HG02943 (cell line): ENCODE data around the gene MRS2.
"Not testable (repeated sequence)": the region's sequence is repeated elsewhere in the genome, so short reads cannot be mapped to it uniquely, and the experiment has no call there.

Source experiments
- ATAC-seq: cut with Tn5 transposase; IDR thresholded peaks from one replicate; pipeline ENCODE4 v1.9.1; 2021; ENCODE audit warnings: mild to moderate bottlenecking, low read depth, moderate library complexity; ENCODE audit not compliant: unreplicated experiment

Gene MRS2, protein sequence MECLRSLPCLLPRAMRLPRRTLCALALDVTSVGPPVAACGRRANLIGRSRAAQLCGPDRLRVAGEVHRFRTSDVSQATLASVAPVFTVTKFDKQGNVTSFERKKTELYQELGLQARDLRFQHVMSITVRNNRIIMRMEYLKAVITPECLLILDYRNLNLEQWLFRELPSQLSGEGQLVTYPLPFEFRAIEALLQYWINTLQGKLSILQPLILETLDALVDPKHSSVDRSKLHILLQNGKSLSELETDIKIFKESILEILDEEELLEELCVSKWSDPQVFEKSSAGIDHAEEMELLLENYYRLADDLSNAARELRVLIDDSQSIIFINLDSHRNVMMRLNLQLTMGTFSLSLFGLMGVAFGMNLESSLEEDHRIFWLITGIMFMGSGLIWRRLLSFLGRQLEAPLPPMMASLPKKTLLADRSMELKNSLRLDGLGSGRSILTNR

DNA sequence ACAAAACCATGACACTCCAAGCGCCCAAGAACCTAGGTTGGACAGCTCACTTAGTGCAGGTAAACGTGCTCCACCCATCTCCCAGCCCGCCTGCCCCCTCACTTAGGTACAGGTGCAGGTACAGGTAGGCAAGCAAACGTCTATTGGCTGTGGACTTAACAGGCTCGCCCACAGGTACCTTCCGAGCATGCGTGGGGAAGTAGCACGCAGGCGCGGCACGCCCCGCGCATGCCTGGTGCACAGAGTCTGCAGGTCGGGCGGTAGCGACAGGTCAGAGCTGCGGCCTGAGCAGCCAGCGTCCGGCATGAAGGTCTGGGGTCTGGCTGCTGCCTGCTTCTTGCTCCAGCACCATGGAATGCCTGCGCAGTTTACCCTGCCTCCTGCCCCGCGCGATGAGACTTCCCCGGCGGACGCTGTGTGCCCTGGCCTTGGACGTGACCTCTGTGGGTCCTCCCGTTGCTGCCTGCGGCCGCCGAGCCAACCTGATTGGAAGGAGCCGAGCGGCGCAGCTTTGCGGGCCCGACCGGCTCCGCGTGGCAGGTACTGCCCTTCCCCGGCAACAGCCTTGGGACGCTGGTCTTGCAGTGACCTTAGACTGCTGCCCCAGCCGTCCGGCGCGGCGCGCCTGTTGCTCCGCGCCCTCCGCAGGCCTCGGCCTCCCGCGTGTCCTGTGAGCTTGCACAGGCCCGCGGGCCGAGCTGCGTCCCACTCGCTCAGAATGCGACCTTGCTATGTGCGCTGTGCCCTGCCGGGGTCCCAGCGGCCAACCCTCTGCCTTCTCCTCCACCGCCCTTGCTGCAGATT lies at the start of gene MRS2:
MRS2 (plus strand) TSS at position 240 of the 804 bp plus-strand sequence; CDS start at position 351, 111 bp downstream.
- ATAC-seq = peak; percentile 92

DNA sequence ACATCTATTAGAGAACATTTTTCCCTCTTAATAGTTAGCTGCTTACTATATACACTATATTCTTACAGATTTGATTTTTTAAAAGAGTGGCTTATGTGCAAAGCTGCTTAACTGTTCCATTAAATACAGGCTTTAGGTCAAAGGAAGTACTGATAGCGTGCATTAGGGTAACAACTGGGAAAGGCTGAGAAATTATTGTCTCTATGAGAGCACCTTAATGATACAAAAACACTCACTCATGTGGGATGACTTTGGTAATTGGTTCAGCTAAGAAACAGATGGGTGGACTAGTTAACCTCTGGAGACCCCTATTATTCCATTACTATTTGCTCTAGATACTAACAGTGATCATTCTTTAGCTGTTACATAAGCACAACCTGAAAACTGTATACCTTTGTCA lies 48.9 kb upstream of the MRS2 start:
- no peak for ATAC-seq

DNA sequence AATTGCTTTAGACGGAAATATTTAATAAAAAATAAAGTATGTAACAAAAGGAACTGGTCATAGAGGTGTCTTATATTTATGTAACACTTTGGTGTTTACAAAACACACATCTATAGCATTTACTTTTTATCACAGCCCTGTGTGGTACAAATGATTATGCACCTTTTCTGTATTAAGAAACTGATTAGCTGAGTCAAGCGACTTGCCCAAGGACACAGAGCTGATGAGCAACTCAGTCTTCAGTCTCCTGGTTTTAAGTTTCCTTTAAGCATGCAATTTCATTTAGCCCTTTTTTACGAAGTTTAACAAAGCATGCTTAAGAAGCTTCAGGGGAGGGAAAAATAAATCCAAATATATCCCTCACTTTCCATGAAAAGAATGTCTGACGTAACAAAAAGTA lies 47.3 kb upstream of the MRS2 start:
- no peak for ATAC-seq

DNA sequence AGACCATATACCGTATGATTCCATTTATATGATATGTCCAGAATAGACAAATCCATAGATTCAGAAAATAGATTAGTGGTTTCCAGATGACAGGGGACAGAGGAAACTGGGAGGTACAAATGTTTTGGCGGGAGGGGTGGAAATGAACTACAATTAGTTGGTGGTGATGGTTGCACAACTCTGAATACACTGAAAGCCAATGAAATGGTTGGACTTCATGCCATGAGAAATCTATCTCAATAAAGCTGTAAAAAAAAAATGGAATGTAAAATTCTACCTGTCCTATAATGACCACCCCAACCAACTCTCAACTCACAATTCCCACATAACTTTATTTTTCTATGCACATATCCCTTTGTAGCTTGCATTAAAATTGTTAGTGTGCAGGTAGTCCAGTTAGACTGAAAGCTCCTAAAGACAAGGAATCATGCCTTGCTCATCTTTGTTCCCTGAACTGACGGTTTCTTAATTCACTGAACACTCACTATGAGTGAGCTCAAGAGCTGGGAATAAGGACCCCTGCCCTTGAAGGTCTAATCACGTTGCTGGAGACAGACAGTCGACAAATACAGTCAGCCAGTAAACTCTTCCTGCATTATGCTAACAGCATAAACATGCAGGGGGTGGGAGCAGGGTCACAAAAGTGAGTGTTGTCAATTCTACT lies 46.3 kb upstream of the MRS2 start:
- no peak for ATAC-seq

DNA sequence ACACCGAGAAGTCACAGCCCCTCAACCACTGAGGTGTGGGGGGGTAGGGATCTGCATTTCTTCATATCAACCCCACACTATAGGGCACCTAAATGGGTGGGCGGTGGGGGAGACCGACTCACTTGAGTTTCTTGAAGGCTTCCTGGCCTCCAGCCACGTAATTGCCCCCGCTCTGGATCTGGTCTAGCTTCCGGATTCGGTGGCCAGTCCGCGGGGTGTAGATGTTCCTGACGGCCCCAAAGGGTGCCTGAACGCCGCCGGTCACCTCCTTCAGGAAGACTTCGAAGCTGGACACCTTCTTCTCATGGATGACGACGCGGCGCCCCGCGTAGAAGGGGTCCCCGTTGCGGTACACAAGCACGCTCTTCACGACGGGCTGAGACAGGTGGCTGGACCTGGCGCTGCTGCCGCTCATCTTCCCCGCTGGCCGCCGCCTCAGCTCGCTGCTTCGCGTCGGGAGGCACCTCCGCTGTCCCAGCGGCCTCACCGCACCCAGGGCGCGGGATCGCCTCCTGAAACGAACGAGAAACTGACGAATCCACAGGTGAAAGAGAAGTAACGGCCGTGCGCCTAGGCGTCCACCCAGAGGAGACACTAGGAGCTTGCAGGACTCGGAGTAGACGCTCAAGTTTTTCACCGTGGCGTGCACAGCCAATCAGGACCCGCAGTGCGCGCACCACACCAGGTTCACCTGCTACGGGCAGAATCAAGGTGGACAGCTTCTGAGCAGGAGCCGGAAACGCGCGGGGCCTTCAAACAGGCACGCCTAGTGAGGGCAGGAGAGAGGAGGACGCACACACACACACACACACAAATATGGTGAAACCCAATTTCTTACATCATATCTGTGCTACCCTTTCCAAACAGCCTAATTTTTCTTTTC lies 45.2 kb upstream of the MRS2 start, which contains the start of gene DCDC2:
DCDC2 (minus strand) TSS at position 724 of the 883 bp plus-strand sequence; CDS start at position 415, 309 bp downstream.
- ATAC-seq = no peak

DNA sequence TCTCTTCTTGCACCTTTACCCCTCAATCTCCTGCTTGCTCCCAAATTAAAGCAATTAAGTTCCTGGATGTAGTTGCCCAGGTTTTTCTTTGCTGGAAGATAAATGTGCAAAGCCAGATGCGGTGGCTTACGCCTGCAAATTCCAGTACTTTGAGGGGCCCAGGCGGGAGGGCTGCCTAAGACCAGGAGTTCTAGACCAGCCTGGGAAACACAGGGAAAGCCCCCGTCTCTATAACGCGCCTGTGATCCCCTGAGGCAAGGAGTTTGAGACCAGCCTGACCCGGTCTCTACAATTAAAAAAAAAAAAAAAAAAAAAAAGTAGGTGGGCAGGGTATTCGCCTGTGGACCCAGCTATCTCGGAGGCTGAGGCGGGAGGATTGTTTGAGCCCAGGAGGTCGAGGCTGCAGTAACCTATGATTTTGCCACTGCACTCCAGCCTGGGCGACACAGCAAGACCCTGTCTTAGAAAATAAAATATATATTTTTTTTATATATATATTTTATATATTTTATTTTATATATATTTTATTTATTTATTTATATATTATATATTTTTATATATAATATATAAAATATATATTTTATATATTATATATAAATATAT lies 44.4 kb upstream of the MRS2 start:
- ATAC-seq = no peak

DNA sequence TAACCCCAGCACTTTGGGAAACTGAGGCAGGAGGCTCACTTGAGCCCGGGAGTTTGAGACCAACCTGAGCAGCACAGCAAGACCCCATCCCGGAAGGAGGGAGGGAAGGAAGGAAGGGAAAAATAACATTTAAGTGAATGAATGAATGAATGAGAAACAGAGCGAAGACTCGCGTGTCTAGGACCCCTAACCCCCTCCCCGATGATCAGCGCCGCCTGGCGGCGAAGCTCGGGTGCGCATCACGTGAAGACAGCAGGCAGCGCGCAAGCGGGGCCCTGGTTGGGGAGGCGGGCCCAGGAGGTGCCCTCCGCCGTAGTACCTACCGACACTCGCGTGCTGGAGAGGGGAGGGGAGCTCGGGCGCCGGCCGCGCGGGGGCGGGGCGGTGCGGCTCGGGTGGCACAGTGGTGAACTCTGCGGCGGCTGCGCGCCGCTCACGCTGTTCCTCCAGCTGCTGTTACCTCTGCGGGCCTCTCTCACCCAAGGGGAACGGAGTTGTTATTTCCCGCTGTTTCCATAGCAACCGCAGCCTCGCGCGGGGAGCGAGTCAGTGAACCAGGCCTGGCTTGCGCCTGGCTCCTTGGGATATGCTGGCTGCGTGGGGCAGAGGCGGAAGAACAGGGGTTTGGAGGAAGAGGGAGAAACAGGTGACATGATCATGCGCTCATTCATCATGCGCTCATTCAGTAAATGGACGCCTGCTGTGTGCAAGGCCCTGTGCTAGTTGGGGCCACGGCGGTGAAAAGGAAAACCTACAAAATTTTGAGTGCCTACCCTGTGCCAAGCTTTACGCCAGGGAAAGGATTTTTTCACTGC lies 42.9 kb upstream of the MRS2 start:
- peak; percentile 84 for ATAC-seq

DNA sequence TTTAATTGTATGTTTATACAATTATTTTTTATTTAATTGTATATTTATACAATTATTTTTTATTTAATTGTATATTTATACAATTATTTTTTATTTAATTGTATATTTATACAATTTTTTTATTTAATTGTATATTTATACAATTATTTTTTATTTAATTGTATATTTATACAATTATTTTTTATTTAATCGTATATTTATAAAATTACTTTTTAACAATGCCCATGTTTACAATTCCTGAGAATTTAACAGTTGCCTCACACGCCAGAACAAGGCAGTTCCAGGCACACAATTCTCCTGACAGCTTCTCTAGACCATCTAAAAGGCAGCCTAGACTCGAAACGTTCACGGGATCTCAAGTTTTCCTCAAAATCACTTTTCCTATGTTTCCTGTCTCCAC lies 40.4 kb upstream of the MRS2 start:
- not testable (repeated sequence) for ATAC-seq

DNA sequence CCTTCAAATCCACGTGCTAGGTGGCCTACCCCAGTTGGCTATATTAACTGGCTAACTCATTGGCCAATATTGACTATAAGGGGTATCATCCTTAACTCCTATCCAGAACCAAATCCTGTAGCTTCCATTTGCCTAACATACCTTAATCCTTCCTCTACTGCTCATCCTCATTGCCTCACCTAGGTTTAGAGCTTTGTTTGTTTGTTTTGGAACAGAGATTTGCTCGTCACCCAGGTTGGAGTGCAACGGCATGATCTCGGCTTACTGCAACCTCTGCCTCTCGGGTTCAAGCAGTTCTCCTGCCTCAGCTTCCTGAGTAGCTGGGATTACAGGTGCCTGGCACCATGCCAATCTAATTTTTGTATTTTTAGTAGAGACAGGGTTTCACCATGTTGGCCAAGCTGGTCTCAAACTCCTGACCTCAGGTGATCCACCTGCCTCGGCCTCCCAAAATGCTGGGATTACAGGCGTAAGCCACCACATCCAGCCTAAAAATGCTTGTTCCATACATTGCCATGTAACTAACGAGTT lies 37.6 kb upstream of the MRS2 start:
- not testable (repeated sequence) for ATAC-seq

DNA sequence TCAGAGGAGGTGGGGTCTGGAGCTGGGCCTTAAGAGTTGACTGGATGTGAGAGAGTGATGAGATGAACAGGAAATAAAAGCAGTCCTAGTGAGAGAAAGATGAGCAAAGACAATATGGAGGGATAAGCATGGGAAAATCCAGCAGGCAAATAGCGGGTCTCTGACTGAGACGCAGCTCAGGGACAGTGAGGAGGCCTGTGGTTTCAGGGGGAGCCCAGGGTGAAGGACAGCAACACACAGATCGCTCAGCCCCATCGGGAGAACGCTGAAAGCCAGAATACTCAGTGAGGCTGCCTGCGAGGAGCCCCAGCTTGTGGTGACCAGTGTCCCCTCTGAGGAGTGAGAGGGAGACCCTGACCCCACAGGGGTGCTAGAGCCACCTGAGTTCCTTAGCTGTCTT lies 28.1 kb upstream of the MRS2 start:
- ATAC-seq = no peak

DNA sequence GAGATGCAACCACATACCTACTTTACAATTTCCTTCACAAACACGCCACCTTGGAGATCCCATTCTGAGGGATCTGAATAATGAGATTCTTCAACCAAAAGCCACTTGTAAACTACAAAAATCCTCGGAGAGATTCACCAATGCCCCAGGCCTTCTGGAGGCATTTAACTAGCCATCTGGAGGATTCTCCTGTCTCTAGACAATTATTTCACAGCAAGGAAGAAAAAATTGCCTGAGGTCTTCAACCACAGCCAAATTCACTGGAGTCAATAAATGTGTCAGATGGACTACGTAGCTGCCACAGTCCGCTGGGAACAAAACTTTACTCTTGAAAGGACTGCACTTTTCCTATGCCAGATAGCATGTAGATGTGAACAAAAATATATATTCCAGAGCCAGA lies 25.9 kb upstream of the MRS2 start:
- no peak for ATAC-seq

DNA sequence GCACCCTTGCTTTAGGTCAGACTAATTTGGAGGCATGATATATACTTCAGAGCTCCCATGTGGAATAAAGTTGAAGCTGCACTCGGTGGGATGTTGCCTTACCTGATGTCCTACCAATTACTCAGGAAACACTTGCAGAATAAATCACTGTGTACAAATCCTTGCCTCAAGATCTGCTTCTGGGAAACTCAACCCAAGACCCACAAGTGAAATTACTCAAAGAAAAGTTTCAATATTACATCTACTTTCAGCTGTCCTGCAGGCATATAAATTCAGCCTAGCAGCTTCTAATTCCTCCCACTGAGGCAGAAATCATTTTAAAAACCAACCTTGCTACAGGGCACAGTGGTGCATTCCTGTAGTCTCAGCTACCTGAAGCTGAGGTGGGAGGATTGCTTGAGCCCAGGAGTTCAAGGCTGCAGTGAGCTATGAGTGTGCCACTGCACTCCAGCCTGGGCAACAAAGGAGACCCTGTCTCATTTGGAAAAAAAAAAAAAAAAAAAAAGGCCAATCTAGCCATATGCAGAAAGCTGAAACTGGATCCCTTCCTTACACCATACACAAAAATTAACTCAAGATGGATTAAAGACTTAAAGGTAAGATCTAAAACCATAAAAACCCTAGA lies 24.2 kb upstream of the MRS2 start:
- ATAC-seq = no peak

DNA sequence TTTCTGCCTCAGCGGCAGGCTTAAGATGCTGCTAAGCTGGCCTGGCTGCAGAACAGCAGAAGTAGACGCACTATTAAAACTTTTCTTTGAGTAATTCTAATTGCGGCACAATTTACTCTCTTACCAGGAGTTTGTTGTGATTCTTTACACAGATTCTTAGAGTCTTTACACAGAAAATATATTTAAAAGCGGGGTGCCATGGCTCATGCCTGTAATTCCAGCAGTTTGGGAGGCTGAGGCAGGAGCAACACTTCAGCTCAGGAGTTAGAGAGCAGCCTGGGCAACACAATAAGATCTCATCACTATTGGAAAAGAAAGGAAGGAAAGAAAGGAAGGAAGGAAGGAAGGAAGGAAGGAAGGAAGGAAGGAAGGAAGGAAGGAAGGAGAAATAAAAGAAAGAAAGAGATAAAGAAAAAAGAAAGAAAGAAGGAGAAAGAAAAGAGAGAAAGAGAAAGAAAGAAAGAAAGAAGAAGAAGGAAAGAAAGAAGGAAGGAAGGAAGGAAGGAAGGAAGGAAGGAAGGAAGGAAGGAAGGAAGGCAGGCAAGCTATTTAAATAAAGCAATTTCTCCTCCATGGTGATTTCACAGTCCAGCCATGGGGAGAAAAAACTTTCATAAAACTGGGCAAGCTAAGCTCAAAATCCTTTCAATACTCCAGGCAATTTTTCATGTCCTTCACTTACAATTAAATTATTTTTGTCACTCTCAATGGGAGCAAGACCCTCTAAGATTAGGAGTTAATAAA lies 21.1 kb upstream of the MRS2 start:
- ATAC-seq = no peak

DNA sequence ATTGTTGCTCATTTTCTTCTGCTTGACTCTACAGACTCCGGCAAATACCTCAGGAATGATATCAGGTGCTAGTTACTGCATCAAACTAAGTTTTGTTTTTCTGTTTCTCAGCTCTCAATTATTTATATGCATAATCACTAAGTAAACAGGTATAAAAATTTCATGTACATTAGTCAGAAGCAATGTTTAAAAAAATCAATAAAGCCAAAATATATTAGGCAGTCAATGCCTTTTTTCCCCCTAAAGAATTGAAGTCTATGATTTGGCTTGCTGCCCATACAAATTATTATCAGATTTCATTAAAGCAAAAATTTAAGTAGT lies 20.6 kb upstream of the MRS2 start:
- ATAC-seq = no peak

DNA sequence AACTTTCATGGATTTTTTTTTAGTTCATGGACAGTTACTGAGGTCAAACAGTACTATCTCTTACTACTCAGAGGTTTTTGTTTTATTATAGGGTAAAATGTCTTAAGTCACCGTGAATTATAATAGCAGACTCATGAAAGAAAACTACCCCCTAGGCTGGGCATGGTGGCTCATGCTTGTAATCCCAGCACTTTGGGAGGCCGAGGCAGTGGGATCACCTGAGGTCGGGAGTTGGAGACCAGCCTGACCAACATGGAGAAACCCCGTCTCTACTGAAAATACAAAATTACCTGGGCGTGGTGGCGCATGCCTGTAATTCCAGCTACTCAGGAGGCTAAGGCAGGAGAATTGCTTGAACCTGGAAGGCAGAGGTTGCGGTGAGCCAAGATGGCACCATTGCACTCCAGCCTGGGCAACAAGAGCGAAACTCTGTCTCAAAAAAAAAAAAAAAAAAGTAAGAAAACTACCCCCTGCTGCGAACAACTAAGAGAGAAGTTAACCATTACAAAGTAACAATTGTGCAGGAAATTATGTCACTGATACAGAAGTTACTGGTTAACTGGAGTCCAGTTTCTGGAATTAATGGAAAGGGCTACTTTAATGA lies 19.7 kb upstream of the MRS2 start:
- ATAC-seq = not testable (repeated sequence)

DNA sequence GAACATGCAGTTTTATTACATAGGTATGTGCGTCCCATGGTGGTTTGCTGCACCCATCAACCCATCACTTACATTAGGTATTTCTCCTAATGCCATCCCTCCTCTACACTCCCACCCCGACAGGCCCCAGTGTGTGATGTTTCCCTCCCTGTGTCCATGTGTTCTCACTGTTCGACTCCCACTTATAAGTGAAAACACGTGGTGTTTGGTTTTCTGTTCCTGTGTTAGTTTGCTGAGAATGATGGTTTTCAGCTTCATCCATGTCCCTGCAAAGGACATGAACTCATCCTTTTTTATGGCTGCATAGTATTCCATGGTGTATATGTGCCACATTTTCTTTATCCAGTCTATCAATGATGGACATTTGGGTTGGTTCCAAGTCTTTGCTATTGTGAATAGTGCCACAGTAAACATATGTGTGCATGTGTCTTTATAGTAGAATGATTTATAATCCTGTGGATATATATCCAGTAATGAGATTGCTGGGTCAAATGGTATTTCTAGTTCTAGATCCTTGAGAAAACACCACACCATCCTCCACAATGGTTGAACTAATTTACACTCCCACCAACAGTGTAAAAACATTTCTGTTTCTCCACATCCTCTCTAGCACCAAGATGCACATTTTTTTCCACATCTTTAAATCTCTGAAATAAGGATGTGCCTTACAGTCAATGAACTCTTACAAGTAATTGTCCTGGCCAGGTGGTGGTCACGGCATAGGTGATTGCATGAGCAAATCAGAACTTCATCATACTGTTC lies 18.2 kb upstream of the MRS2 start:
- ATAC-seq = not testable (repeated sequence)
